DND-41 (cell line): ENCODE measurements around the gene TMEM269.

Experiments
- EZH2 ChIP-seq: IDR thresholded peaks from 3 replicates; pipeline ENCODE4 v1.6.1; 2012; ENCODE audit warnings: borderline replicate concordance, low read depth, mild to moderate bottlenecking, moderate library complexity, low read length, inconsistent platforms; ENCODE audit not compliant: severe bottlenecking
- TF ChIP-seq, protein P1 (sequence below): IDR thresholded peaks from 2 replicates; pipeline ENCODE4 v1.5.1; 2012; ENCODE audit warnings: borderline replicate concordance, low read length, moderate library complexity, mild to moderate bottlenecking; ENCODE audit not compliant: poor library complexity, severe bottlenecking; ENCODE audit errors: extremely low read depth

DNA sequence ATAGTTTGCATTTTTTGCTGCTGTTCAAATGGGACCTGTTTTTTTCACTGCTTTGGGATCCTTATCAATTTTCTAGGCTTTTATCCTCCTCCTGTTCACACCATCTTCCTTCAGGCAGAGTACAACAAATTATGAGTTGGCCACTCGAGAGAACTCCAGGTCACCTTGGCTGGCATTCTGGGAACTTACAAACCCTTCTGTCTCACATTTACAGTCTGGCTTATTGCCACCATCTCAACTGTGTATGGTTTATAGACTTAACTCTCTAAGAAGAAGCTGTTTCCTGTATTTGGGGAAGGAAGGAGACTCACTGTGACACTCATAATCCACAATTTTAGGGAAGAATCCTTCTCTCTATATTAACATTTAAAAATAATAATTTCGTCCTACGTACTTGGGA lies 56.2 kb downstream of the TMEM269 start:
- TF ChIP-seq, protein P1, sequence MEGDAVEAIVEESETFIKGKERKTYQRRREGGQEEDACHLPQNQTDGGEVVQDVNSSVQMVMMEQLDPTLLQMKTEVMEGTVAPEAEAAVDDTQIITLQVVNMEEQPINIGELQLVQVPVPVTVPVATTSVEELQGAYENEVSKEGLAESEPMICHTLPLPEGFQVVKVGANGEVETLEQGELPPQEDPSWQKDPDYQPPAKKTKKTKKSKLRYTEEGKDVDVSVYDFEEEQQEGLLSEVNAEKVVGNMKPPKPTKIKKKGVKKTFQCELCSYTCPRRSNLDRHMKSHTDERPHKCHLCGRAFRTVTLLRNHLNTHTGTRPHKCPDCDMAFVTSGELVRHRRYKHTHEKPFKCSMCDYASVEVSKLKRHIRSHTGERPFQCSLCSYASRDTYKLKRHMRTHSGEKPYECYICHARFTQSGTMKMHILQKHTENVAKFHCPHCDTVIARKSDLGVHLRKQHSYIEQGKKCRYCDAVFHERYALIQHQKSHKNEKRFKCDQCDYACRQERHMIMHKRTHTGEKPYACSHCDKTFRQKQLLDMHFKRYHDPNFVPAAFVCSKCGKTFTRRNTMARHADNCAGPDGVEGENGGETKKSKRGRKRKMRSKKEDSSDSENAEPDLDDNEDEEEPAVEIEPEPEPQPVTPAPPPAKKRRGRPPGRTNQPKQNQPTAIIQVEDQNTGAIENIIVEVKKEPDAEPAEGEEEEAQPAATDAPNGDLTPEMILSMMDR, result no peak
- no peak for TF ChIP-seq EZH2
